EH (cell line): ENCODE measurements around the gene NDUFAB1.
A peak's percentile ranks its signal among the peaks of the same experiment; 100 is the strongest.
"Not testable (repeated sequence)": the region's sequence is repeated elsewhere in the genome, so short reads cannot be mapped to it uniquely, and the experiment has no call there.

Experiments
- DNase-seq: peaks from one replicate; pipeline ENCODE4 v3.0.0-alpha.2; 2015; ENCODE audit warnings: low read depth

The NDUFAB1 gene

GRCh38 chr16:23554536-23554935 is 41.6 kb downstream of the NDUFAB1 start:
- no peak for DNase-seq

- no peak for DNase-seq
Observed at GRCh38 chr16:23552161-23552560, 44.0 kb downstream of the NDUFAB1 start.

GRCh38 chr16:23549938-23550337 is 46.2 kb downstream of the NDUFAB1 start:
- no peak for DNase-seq

GRCh38 chr16:23544436-23544835 is 51.7 kb downstream of the NDUFAB1 start:
- DNase-seq = no peak

- not testable (repeated sequence) for DNase-seq
Observed at GRCh38 chr16:23540817-23541178, 55.3 kb downstream of the NDUFAB1 start.

- no peak for DNase-seq
Observed at GRCh38 chr16:23539984-23540816, 55.9 kb downstream of the NDUFAB1 start.

GRCh38 chr16:23538919-23539278 is 57.2 kb downstream of the NDUFAB1 start:
- DNase-seq = no peak

- DNase-seq = no peak
Observed at GRCh38 chr16:23537390-23537789, 58.7 kb downstream of the NDUFAB1 start.

- DNase-seq = no peak
Observed at GRCh38 chr16:23535901-23536300, 60.2 kb downstream of the NDUFAB1 start.

- peak; percentile 18 for DNase-seq
Observed at GRCh38 chr16:23534868-23535860, 61.0 kb downstream of the NDUFAB1 start.

GRCh38 chr16:23532448-23532847 is 63.7 kb downstream of the NDUFAB1 start:
- DNase-seq = no peak
